ENCODE results near the gene ADGRG6.

Gene ADGRG6

DNA sequence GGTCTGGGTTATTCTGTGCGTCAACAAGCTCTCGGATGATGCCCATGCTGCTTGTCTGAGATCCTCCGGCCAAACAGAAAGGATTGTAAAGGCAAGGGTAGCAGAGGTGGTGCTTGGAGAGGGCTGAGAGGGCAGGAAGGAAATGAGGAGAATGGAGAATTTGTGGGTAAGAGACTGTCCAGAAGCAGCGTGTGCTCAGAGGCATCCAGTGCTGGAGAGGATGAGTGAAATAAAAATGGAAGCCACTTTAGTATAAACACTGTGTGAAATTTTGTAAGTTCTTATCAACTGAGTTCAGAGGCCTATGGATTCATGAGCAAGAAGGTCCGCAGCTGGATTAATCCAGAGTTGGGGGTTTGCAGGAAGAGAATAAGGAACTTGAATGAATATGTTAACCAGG is 59.5 kb downstream of the ADGRG6 start:
- in situ Hi-C loops (cut with MboI; ENCODE audit: low pct_unique_long_range_greater_than_20kb, low sequenced_read_pairs, unreplicated experiment): no loop called here
- no peak for DNase-seq (ENCODE audit: low spot score)
- TF ChIP-seq, protein P1, sequence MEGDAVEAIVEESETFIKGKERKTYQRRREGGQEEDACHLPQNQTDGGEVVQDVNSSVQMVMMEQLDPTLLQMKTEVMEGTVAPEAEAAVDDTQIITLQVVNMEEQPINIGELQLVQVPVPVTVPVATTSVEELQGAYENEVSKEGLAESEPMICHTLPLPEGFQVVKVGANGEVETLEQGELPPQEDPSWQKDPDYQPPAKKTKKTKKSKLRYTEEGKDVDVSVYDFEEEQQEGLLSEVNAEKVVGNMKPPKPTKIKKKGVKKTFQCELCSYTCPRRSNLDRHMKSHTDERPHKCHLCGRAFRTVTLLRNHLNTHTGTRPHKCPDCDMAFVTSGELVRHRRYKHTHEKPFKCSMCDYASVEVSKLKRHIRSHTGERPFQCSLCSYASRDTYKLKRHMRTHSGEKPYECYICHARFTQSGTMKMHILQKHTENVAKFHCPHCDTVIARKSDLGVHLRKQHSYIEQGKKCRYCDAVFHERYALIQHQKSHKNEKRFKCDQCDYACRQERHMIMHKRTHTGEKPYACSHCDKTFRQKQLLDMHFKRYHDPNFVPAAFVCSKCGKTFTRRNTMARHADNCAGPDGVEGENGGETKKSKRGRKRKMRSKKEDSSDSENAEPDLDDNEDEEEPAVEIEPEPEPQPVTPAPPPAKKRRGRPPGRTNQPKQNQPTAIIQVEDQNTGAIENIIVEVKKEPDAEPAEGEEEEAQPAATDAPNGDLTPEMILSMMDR (IDR thresholded peaks at IDR 0.05; ENCODE audit: extremely low read depth, insufficient read depth, missing control alignments): no peak

DNA sequence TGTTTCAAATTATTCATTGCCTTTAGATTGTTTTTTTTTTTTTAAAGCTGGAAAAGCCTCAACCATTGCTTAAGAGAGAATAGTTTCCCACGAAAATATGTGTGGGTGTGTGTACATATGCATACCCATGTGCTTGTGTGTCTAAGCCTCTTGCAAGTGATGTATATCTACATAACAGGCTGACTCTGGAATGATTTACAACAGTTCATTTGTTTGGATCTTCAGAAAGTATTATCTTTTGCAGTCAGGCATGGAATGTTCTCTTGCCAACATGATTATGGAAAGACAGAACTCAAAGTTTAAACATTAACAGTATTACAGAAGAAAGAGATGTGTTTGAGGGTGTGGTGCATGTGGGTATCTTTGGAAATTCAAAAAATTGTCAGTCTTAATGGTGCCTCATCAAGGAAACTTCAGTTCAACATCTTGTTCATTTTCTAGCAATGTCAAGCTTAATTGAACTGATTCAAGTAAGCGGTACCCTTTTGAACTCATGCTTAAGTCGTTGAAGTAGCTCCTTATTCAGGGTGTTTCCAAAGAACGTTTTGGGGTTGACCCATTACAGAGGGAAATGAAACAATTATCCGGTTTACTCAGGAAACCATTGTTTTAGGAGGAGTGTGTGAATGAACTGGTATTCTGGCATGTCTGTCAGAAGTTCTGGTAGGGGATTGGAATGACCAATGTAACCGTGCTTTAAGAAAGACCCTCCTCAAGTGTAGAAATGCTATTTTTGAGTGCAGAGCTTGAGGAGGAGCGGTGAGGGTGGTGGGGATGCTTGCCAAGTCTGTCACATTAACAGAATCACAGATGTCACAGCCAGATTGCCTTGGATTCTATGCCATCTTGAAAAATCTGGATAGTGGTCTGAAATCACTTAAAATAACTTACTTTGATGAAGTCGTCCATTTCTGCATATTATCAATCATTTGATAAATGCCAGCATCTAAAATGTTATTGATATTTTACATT is 60.3 kb downstream of the ADGRG6 start:
- in situ Hi-C loops (cut with MboI; ENCODE audit: low pct_unique_long_range_greater_than_20kb, low sequenced_read_pairs, unreplicated experiment): no loop called here
- DNase-seq (ENCODE audit: low spot score): no peak
- TF ChIP-seq, protein P1 (IDR thresholded peaks at IDR 0.05; ENCODE audit: extremely low read depth, insufficient read depth, missing control alignments): no peak

DNA sequence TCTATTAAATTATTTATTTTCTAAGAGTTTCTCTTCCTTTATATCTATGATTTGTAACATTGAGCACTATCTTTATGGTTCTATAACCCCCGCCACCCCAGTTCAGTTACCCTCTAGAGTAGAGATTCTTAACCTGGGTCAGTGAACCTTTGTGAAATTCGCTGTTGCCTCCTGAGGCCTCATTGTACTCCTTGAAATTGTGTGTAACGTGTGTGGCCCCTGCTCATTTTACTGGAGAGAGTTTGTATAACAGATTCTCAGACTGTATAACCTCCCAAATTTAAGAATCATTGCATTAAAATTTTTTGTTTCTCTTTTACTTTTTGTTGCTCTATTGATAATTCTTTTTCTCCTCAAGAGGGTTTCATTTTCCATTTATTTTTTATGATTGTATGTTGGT is 65.3 kb downstream of the ADGRG6 start:
- in situ Hi-C loops (cut with MboI; ENCODE audit: low pct_unique_long_range_greater_than_20kb, low sequenced_read_pairs, unreplicated experiment): no loop called here
- TF ChIP-seq, protein P1 (IDR thresholded peaks at IDR 0.05; ENCODE audit: extremely low read depth, insufficient read depth, missing control alignments): no peak
- no peak for DNase-seq (ENCODE audit: low spot score)

DNA sequence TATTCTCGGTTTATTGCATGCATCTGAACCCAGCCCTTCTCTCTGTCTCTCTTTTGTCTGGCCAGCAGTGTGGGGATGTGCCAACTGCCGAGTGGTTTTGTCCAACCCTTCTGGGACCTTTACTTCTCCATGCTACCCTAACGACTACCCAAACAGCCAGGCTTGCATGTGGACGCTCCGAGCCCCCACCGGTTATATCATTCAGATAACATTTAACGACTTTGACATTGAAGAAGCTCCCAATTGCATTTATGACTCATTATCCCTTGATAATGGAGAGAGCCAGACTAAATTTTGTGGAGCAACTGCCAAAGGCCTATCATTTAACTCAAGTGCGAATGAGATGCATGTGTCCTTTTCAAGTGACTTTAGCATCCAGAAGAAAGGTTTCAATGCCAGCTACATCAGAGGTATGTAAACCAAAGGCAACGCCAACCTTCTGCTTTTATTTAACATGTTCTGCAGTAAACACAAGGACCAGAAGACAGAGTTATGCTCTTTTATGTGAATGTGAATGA is 65.8 kb downstream of the ADGRG6 start:
- in situ Hi-C loops (cut with MboI; ENCODE audit: low pct_unique_long_range_greater_than_20kb, low sequenced_read_pairs, unreplicated experiment): no loop called here
- TF ChIP-seq, protein P1 (IDR thresholded peaks at IDR 0.05; ENCODE audit: extremely low read depth, insufficient read depth, missing control alignments): no peak
- no peak for DNase-seq (ENCODE audit: low spot score)

- DNase-seq (ENCODE audit: low spot score): no peak
- in situ Hi-C loops (cut with MboI; ENCODE audit: low pct_unique_long_range_greater_than_20kb, low sequenced_read_pairs, unreplicated experiment): no loop called here
- TF ChIP-seq, protein P1 (IDR thresholded peaks at IDR 0.05; ENCODE audit: extremely low read depth, insufficient read depth, missing control alignments): no peak
Measured at GRCh38 chr6:142369266-142369665, 67.5 kb downstream of the ADGRG6 start.

DNA sequence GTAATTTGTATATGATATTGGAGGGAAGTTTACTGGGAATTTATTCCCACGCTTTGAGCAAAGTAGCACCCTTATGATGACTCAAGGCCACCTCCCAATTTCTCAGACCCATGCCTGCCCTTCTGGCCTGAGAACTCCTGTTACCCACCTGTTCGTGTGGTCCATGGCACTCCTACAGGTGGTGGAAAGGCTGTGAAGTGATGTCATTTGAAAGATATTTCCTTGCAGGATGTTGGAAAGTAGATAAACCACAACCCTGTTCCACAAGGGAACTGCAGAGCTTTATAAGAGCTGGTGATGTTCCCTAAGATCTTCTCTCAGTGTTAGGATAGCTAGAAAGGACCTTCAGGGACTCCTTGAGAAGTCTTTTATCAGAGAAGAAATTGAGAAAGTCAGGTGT is 70.5 kb downstream of the ADGRG6 start:
- in situ Hi-C loops (cut with MboI; ENCODE audit: low pct_unique_long_range_greater_than_20kb, low sequenced_read_pairs, unreplicated experiment): no loop called here
- TF ChIP-seq, protein P1 (IDR thresholded peaks at IDR 0.05; ENCODE audit: extremely low read depth, insufficient read depth, missing control alignments): no peak
- no peak for DNase-seq (ENCODE audit: low spot score)
